ENCODE results near the gene TRDMT1.

GRCh38 chr10:17122726-17123661 lies 78.5 kb downstream of the TRDMT1 start:
- no peak for TF ChIP-seq CTCF (IDR thresholded peaks at IDR 0.05; ENCODE audit: poor library complexity)
- TF ChIP-seq EZH2 (IDR thresholded peaks at IDR 0.05; ENCODE audit: borderline replicate concordance) = no peak
